HFF-Myc (cell line): ENCODE results near the gene DENND4B.
A peak's percentile ranks its signal among the peaks of the same experiment; 100 is the strongest.

Experiments used
- DNase-seq: peaks from one replicate; pipeline ENCODE4 v3.0.0-alpha.2; 2011; ENCODE audit warnings: low read depth; ENCODE audit errors: extremely low read depth
- H3K4me3 ChIP-seq: replicated peaks from 2 replicates; pipeline ENCODE4 v1.5.1; 2011; ENCODE audit warnings: low read depth, mild to moderate bottlenecking, control low read depth, low read length
- TF ChIP-seq, protein P1 (sequence below): IDR thresholded peaks from 2 replicates; pipeline ENCODE4 v1.5.1; 2012; ENCODE audit warnings: mild to moderate bottlenecking, low read depth, low read length, control low read depth; ENCODE audit errors: missing control alignments

The DENND4B gene

DNA sequence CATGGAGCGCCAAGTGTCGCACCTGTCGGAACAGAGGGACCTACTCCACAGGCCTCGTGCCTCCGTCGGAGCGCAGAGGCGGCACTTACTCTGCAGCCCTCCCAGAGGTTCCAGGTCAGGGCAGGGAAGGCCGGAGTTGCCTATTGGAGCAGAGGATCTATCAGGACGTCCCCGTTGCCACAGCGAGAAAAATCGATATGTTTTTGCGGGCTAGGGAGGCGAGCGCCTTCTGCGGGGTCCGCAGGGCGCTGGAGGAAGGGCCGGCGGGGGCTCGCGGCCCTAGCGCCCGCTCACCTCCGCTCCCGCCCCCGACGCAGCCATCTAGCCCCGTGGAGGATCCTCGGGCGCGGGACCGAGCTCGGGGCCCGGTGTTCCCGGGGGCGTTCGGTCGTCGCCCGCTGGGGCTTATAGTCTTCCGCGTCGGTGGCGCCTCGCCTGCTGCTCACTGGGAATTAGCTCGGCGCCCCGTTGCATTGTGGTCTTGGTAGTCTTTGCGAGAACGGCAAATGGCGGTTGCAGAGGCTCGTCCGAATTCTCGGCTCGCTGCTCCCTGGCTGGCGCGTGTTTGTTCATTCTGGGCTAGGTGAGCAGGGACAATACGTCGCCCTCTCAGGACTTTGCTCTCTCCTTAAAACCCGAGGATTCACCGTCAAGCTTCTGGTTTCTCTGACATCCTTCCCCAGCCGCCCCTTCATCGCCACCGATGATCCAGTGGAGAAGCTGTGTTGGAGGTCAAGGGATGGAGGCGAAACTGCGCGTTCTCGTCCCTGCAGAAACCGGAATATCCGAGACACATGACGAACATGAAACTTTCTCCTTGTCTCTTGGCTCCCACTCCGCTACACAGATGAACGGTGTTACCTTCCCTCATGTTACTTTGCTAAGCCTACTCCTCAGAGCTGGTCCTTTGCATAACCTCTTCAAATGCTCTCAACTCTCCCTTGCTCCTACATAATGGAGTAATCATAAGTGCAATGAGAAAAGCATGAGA lies 31.0 kb upstream of the DENND4B start, which contains the start of gene JTB:
Gene JTB (minus strand): TSS at position 425 of the 991 bp plus-strand sequence. CDS start 422 bp downstream, at position 3.
- H3K4me3 ChIP-seq = peak within 1 kb of the TSS; percentile 78
- TF ChIP-seq, protein P1, sequence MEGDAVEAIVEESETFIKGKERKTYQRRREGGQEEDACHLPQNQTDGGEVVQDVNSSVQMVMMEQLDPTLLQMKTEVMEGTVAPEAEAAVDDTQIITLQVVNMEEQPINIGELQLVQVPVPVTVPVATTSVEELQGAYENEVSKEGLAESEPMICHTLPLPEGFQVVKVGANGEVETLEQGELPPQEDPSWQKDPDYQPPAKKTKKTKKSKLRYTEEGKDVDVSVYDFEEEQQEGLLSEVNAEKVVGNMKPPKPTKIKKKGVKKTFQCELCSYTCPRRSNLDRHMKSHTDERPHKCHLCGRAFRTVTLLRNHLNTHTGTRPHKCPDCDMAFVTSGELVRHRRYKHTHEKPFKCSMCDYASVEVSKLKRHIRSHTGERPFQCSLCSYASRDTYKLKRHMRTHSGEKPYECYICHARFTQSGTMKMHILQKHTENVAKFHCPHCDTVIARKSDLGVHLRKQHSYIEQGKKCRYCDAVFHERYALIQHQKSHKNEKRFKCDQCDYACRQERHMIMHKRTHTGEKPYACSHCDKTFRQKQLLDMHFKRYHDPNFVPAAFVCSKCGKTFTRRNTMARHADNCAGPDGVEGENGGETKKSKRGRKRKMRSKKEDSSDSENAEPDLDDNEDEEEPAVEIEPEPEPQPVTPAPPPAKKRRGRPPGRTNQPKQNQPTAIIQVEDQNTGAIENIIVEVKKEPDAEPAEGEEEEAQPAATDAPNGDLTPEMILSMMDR = no peak
- DNase-seq = peak; percentile 51

- TF ChIP-seq, protein P1 = no peak
- DNase-seq = no peak
- peak overlapping the region; percentile 78 for H3K4me3 ChIP-seq
Observed at GRCh38 chr1:153976819-153977249, 30.3 kb upstream of the DENND4B start.

DNA sequence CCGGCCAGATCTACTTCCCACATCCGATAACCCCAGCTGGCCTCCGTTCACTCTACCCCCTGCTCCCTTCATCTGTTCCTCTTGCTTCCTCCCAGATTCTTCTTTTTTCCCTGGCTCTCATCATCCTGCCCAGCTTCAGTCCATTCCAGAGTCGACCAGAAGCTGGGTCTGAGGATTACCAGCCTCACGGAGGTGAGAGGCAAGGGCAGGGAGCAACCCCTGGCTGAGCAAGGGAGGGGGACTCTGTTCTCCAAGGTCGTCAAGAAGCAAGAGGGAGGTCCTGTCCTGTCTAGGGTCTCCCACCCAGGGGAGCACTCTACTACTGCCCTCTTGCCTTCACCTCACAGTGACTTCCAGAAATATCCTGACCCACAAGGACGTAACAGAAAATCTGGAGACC lies 27.0 kb upstream of the DENND4B start:
- DNase-seq = no peak
- H3K4me3 ChIP-seq = no peak overlapping the region
- TF ChIP-seq, protein P1 = no peak

GRCh38 chr1:153973071-153973470 lies 26.6 kb upstream of the DENND4B start:
- TF ChIP-seq, protein P1 = no peak
- no peak overlapping the region for H3K4me3 ChIP-seq
- DNase-seq = no peak

DNA sequence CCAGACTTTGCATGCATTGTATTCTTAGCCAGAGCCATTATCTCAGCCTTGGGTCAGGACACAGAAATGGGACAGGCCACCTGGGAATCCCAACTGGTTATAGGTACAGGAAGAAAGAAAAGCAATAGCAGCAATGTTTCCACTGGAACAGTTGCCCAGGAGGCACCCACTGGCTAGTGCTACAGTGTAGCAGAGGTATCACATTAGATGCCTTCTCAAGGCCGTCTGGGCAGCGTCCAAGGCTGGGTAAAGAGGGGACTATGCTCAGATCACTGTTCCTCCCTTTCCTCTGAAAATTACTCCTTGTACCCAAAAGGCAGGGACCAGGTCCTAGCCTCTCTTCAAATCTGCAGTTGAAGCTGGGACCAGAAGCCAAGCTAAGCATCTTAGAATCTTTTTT lies 23.8 kb upstream of the DENND4B start:
- no peak overlapping the region for H3K4me3 ChIP-seq
- TF ChIP-seq, protein P1 = no peak
- DNase-seq = no peak

DNA sequence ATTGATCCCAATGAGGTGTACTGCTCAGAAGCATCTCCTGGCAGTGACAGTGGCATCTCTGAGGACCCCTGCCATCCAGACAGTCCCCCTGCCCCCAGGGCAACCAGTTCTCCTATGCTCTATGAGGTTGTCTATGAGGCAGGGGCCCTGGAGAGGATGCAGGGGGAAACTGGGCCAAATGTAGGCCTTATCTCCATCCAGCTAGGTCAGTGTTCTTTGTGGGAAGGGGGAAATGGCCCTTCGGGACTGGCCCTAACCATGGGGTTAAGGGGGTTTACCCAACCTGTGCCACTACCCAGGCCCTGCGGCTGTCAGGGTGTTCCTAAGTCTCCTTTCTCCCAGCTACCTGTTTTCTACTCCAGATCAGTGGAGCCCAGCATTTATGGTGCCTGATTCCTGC lies 22.5 kb upstream of the DENND4B start:
- DNase-seq = no peak
- peak overlapping the region; percentile 68 for H3K4me3 ChIP-seq
- TF ChIP-seq, protein P1 = no peak
